Mesendoderm (in vitro differentiated cells): Measurements from ENCODE around the gene TMIE.
A peak's percentile ranks its signal among the peaks of the same experiment; 100 is the strongest.

Experiments used
- DNase-seq: peaks from one replicate; pipeline ENCODE4 v3.0.0; 2013
- H2AK5ac ChIP-seq: 2 replicates; pipeline ENCODE4 v1.6.1; 2013; ENCODE audit warnings: low read length, inconsistent platforms
- H2BK120ac ChIP-seq: 2 replicates; pipeline ENCODE4 v1.6.1; 2013; ENCODE audit warnings: low read depth, mild to moderate bottlenecking, low read length, moderate library complexity, mixed read lengths
- H2BK15ac ChIP-seq: replicated peaks from 2 replicates; pipeline ENCODE4 v1.6.1; 2013; ENCODE audit warnings: low read depth, mild to moderate bottlenecking, moderate library complexity
- H2BK5ac ChIP-seq: 2 replicates; pipeline ENCODE4 v1.6.1; 2013; ENCODE audit warnings: low read length, inconsistent platforms
- H3K18ac ChIP-seq: 2 replicates; pipeline ENCODE4 v1.6.1; 2013; ENCODE audit warnings: mild to moderate bottlenecking, low read length, mixed read lengths
- H3K23ac ChIP-seq: one replicate; pipeline ENCODE4 v1.6.1; 2013; ENCODE audit warnings: low read length
- H3K27ac ChIP-seq: 2 replicates; pipeline ENCODE4 v1.5.1; 2013; ENCODE audit warnings: low read depth, mild to moderate bottlenecking, inconsistent platforms, low read length, moderate library complexity
- H3K27me3 ChIP-seq: 2 replicates; pipeline ENCODE4 v1.6.1; 2013; ENCODE audit warnings: low read length, control low read depth, mild to moderate bottlenecking, inconsistent platforms; ENCODE audit not compliant: insufficient read depth, poor library complexity
- H3K36me3 ChIP-seq: 2 replicates; pipeline ENCODE4 v1.6.1; 2013; ENCODE audit warnings: low read length, inconsistent platforms; ENCODE audit not compliant: control insufficient read depth, insufficient read depth
- H3K4ac ChIP-seq: one replicate; pipeline ENCODE4 v1.6.1; 2013; ENCODE audit warnings: low read depth, mild to moderate bottlenecking, low read length, moderate library complexity
- H3K4me1 ChIP-seq: 2 replicates; pipeline ENCODE4 v1.6.1; 2013; ENCODE audit warnings: low read depth, low read length, inconsistent platforms; ENCODE audit not compliant: control insufficient read depth
- H3K4me2 ChIP-seq: 2 replicates; pipeline ENCODE4 v1.6.1; 2013; ENCODE audit warnings: low read length
- H3K4me3 ChIP-seq: 2 replicates; pipeline ENCODE4 v1.5.1; 2013; ENCODE audit warnings: mild to moderate bottlenecking, low read length
- H3K56ac ChIP-seq: one replicate; pipeline ENCODE4 v1.6.1; 2013; ENCODE audit warnings: low read length
- H3K79me1 ChIP-seq: 2 replicates; pipeline ENCODE4 v1.6.1; 2013; ENCODE audit warnings: low read length, inconsistent platforms
- H3K79me2 ChIP-seq: 2 replicates; pipeline ENCODE4 v1.6.1; 2013; ENCODE audit warnings: mild to moderate bottlenecking, low read length; ENCODE audit not compliant: control insufficient read depth, insufficient read depth
- H3K9ac ChIP-seq: 2 replicates; pipeline ENCODE4 v1.6.1; 2013; ENCODE audit warnings: low read length, inconsistent platforms
- H4K5ac ChIP-seq: one replicate; pipeline ENCODE4 v1.6.1; 2013; ENCODE audit warnings: low read length
- H4K8ac ChIP-seq: one replicate; pipeline ENCODE4 v1.6.1; 2013; ENCODE audit warnings: low read depth, mild to moderate bottlenecking, control low read depth, low read length, moderate library complexity
- WGBS: extraction: QIAGEN DNeasy Blood & Tissue Kit; methylation state at CpG from one replicate; pipeline ENCODE4 v1.1.7; 2013; ENCODE audit warnings: low lambda C conversion rate, missing lambda C conversion rate; ENCODE audit not compliant: insufficient coverage; ENCODE audit errors: extremely low coverage; 5-methylcytosine and 5-hydroxymethylcytosine counted together

The TMIE gene

GRCh38 chr3:46694520-46694919 is 6.7 kb upstream of the TMIE start:
- Histone ChIP-seq H4K5ac (no peak overlapping the region), H3K56ac (no peak overlapping the region), H3K9ac (no peak overlapping the region), H3K36me3 (no peaks in the 10 kb centered on the region), H3K4me3 (no peak overlapping the region), H2AK5ac (no peak overlapping the region), H3K79me1 (no peaks in the 10 kb centered on the region), H2BK5ac (no peak overlapping the region), H3K4me1 (peaks cover 3% of the 10 kb centered on the region), H2BK120ac (no peak overlapping the region), H4K8ac (no peak overlapping the region), H3K23ac (no peak overlapping the region), H3K79me2 (no peaks in the 10 kb centered on the region), H3K27me3 (no peaks in the 10 kb centered on the region), H3K4ac (no peak overlapping the region), H3K27ac (no peak overlapping the region), H2BK15ac (no peak overlapping the region), H3K4me2 (no peak overlapping the region), H3K18ac (no peak overlapping the region)
- DNase-seq = no peak
- WGBS = no CpG with 5 or more reads among the region's 3 CpGs

GRCh38 chr3:46695177-46695961 is 5.8 kb upstream of the TMIE start:
- no peak overlapping the region for H2BK5ac ChIP-seq
- no peak overlapping the region for H3K4ac ChIP-seq
- H4K8ac ChIP-seq = no peak overlapping the region
- no peak overlapping the region for H4K5ac ChIP-seq
- H3K36me3 ChIP-seq = no peaks in the 10 kb centered on the region
- no peak overlapping the region for H3K56ac ChIP-seq
- no peaks in the 10 kb centered on the region for H3K79me1 ChIP-seq
- DNase-seq = peak; percentile 85
- no peak overlapping the region for H3K4me2 ChIP-seq
- no peak overlapping the region for H3K27ac ChIP-seq
- no peak overlapping the region for H3K18ac ChIP-seq
- WGBS = no CpG with 5 or more reads among the region's 11 CpGs
- no peak overlapping the region for H2BK120ac ChIP-seq
- H3K4me1 ChIP-seq = peaks cover 3% of the 10 kb centered on the region
- no peak overlapping the region for H2BK15ac ChIP-seq
- no peak overlapping the region for H2AK5ac ChIP-seq
- no peaks in the 10 kb centered on the region for H3K27me3 ChIP-seq
- H3K23ac ChIP-seq = no peak overlapping the region
- no peaks in the 10 kb centered on the region for H3K79me2 ChIP-seq
- H3K4me3 ChIP-seq = no peak overlapping the region
- no peak overlapping the region for H3K9ac ChIP-seq

DNA sequence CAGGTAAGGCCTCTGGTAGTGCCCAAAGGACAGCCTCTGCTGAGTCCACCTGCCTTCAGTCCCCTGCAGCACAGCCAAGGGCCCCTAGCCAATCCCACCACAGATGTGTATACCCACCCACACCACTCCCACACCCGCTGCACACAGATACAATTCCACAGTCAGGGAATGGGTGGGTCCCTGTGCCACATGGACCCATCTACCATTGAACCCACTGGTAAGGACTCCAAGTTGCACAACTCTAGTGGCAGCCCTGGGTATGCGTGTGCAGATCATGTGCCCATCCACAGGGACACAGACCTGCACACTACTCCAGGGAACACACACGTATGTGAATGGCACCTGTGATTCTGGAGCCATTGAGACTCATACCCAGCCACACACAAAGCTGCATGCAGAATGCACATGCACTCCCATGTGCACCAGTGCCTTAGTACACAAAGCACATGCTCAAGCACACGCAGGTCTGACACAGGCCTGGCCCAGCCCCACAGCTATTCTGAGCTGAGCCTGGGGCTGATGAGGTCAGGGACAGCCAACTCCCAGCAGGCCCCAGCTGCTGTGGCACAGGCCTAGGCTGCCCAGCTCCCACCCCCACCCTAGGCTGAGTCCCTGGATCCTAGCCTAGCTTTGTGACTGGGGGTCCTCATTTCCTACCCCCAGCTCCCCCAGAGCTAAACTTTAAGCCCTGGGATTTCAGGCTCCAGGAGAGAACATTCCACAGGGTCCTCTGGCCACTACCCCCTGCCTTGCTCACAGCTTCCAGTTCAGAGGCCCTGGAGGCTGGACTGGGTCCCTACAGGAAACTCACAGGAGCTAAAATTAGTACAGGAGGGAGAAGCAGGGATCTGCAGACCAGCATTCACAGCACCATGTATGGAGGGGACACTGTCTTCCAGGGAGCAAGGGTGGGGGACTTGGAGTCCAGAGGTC is 5.0 kb upstream of the TMIE start:
- Histone ChIP-seq H3K79me2 (no peaks in the 10 kb centered on the region), H2AK5ac (no peak overlapping the region), H2BK120ac (no peak overlapping the region), H3K4ac (no peak overlapping the region), H3K18ac (no peak overlapping the region), H3K9ac (no peak overlapping the region), H3K27me3 (no peaks in the 10 kb centered on the region), H3K4me1 (peaks cover 3% of the 10 kb centered on the region), H2BK15ac (no peak overlapping the region), H3K4me3 (no peak overlapping the region), H4K8ac (no peak overlapping the region), H3K36me3 (no peaks in the 10 kb centered on the region), H3K79me1 (no peaks in the 10 kb centered on the region), H2BK5ac (no peak overlapping the region), H4K5ac (no peak overlapping the region), H3K27ac (no peak overlapping the region), H3K4me2 (no peak overlapping the region), H3K56ac (no peak overlapping the region), H3K23ac (no peak overlapping the region)
- no CpG with 5 or more reads among the region's 4 CpGs for WGBS
- DNase-seq = no peak

GRCh38 chr3:46699676-46700523 is 1.3 kb upstream of the TMIE start:
- no peak overlapping the region for H3K56ac ChIP-seq
- H3K4me2 ChIP-seq = no peak overlapping the region
- no peak overlapping the region for H3K18ac ChIP-seq
- H3K79me2 ChIP-seq = no peaks in the 10 kb centered on the region
- WGBS = no CpG with 5 or more reads among the region's 8 CpGs
- H3K27ac ChIP-seq = no peak overlapping the region
- H3K23ac ChIP-seq = no peak overlapping the region
- no peak overlapping the region for H4K5ac ChIP-seq
- no peak overlapping the region for H2BK5ac ChIP-seq
- no peak overlapping the region for H3K9ac ChIP-seq
- no peak overlapping the region for H3K4ac ChIP-seq
- peaks cover 3% of the 10 kb centered on the region for H3K4me1 ChIP-seq
- H2AK5ac ChIP-seq = no peak overlapping the region
- no peaks in the 10 kb centered on the region for H3K79me1 ChIP-seq
- no peak overlapping the region for H3K4me3 ChIP-seq
- H4K8ac ChIP-seq = no peak overlapping the region
- no peaks in the 10 kb centered on the region for H3K36me3 ChIP-seq
- no peak overlapping the region for H2BK15ac ChIP-seq
- DNase-seq = no peak
- H2BK120ac ChIP-seq = no peak overlapping the region
- H3K27me3 ChIP-seq = no peaks in the 10 kb centered on the region

DNA sequence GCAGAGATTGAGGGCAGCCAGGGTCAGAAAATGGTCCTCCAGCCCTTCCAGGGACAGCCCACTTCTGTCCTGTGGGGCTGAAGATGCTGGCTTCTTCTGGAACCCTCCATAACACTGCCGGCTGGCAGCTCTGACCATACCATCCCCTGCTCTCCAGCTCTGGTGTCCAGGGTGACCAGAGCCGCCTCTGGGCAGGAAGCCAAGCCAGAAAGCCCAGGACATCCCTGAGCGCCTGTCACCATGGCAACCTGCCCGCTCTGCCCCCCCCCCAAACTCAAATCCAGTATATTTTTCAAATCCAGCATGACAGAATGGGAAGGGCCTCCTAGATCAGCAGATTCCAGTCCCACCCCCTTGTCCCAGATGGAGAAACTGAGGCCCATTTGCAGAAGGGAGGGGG is 420 bp upstream of the TMIE start:
- DNase-seq = no peak
- H3K56ac ChIP-seq = no peak overlapping the region
- H4K5ac ChIP-seq = no peak overlapping the region
- no peak overlapping the region for H2AK5ac ChIP-seq
- no peak overlapping the region for H3K9ac ChIP-seq
- H3K27me3 ChIP-seq = no peaks in the 10 kb centered on the region
- H3K36me3 ChIP-seq = no peaks in the 10 kb centered on the region
- H3K4me2 ChIP-seq = no peak overlapping the region
- H3K18ac ChIP-seq = no peak overlapping the region
- no peak overlapping the region for H4K8ac ChIP-seq
- H2BK5ac ChIP-seq = no peak overlapping the region
- H2BK15ac ChIP-seq = no peak overlapping the region
- H3K79me2 ChIP-seq = no peaks in the 10 kb centered on the region
- no peak overlapping the region for H3K4ac ChIP-seq
- no peak overlapping the region for H3K27ac ChIP-seq
- no CpG with 5 or more reads among the region's 4 CpGs for WGBS
- H3K4me1 ChIP-seq = peaks cover 3% of the 10 kb centered on the region
- no peak overlapping the region for H2BK120ac ChIP-seq
- H3K79me1 ChIP-seq = no peaks in the 10 kb centered on the region
- no peak overlapping the region for H3K4me3 ChIP-seq
- H3K23ac ChIP-seq = no peak overlapping the region
